Activated naive CD8-positive, alpha-beta T cell treated with anti-CD3 and anti-CD28 coated beads, Interleukin-2, amount 10 ng/mL, durations not matched to agents 7 days and 5 days (primary cell): ENCODE measurements around the gene CCDC183. TPM values are rescaled to one million over a fixed set of nuclear protein-coding genes. Genes with fewer than 3 reads are reported as not detected.
"Not testable (repeated sequence)": the region's sequence is repeated elsewhere in the genome, so short reads cannot be mapped to it uniquely, and the experiment has no call there.

Experiments used
- ATAC-seq: fragments of 150-1000 bp; cut with Tn5 transposase; one replicate; pipeline ENCODE4 v1.10.0; 2021; ENCODE audit warnings: low read depth, moderate library complexity
- POLR2A ChIA-PET: fragments of 350-600 bp; sonication (Branson Sonifier 250); formaldehyde crosslinking; loops from one replicate; lab custom pipeline; 2021; ENCODE audit warnings: antibody characterized with exemption; lab: Charles Lee
- DNase-seq: peaks from one replicate; pipeline ENCODE4 v3.0.0; 2021
- H3K27ac Mint-ChIP-seq: one replicate; pipeline ENCODE4 v1.8.0; 2022; ENCODE audit warnings: mild to moderate bottlenecking, mixed read lengths
- H3K27me3 Mint-ChIP-seq: one replicate; pipeline ENCODE4 v1.8.0; 2022; ENCODE audit warnings: mild to moderate bottlenecking, moderate library complexity, mixed read lengths
- H3K36me3 Mint-ChIP-seq: one replicate; pipeline ENCODE4 v1.8.0; 2021; ENCODE audit warnings: mild to moderate bottlenecking, mixed read lengths
- H3K4me1 Mint-ChIP-seq: one replicate; pipeline ENCODE4 v1.8.0; 2021; ENCODE audit warnings: mixed read lengths
- H3K4me3 Mint-ChIP-seq: one replicate; pipeline ENCODE4 v1.8.0; 2022; ENCODE audit warnings: mild to moderate bottlenecking, moderate library complexity, mixed read lengths
- H3K9me3 Mint-ChIP-seq: one replicate; pipeline ENCODE4 v1.8.0; 2021; ENCODE audit warnings: mixed read lengths
- total RNA-seq, 2 experiments: library from RNA; stranded (reverse); gene quantifications; one replicate each; pipeline ENCODE4 v1.2.3, GENCODE V29; 2021

Gene CCDC183
- total RNA-seq, 2 experiments from 2014 or later: 1.7 to 2.2 TPM

DNA sequence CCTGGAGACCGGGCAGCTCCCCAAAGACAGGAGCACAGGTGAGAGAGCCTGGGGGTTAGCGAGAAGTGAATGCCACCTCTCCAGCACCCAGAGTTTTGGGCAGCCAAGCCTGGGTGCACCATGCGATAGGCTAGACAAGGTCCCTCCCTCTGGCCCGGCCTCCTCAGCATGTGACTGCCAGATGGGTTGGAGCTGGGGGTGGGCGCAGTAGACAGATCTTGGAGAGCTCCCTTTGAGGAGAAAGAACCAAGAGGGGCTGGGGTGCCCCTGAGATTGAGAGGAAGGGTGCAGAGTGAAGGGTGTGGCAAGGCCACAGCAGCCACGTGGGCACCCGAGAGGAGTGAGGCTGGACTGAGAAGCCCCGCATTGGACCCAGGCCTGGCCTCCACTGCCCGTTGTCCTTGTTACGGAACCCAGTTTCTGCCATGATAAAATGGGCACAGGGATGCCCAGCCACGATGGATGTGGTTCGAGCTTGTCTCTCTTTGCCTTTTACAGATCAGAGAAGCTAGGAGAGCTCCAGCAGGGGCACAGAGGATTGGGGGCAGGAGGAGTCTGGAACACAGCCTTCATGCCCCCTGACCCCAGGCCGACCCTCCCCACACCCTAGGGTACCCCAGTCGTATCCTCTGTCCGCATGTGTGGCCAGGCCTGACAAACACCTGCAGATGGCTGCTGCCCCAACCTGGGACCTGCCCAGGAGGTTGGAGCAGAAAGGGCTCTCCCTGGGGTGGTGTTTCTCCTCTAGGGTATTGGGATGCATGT is 3.6 kb upstream of the CCDC183 start:
- POLR2A ChIA-PET: interaction anchor here (0.6 to 1.1 kb wide), 3 partner anchors 15 to 299 kb away, joined by 4 read pairs; partner anchors contain the start of gene RABL6
- Mint-ChIP-seq H3K4me1 (peaks cover 25% of the 10 kb centered on the region), H3K27ac (peak overlapping the region; percentile 83), H3K4me3 (peak overlapping the region; percentile 82), H3K27me3 (peaks cover 19% of the 10 kb centered on the region), H3K36me3 (no peaks in the 10 kb centered on the region), H3K9me3 (no peaks in the 10 kb centered on the region)
- ATAC-seq (no peak), DNase-seq (no peak)

DNA sequence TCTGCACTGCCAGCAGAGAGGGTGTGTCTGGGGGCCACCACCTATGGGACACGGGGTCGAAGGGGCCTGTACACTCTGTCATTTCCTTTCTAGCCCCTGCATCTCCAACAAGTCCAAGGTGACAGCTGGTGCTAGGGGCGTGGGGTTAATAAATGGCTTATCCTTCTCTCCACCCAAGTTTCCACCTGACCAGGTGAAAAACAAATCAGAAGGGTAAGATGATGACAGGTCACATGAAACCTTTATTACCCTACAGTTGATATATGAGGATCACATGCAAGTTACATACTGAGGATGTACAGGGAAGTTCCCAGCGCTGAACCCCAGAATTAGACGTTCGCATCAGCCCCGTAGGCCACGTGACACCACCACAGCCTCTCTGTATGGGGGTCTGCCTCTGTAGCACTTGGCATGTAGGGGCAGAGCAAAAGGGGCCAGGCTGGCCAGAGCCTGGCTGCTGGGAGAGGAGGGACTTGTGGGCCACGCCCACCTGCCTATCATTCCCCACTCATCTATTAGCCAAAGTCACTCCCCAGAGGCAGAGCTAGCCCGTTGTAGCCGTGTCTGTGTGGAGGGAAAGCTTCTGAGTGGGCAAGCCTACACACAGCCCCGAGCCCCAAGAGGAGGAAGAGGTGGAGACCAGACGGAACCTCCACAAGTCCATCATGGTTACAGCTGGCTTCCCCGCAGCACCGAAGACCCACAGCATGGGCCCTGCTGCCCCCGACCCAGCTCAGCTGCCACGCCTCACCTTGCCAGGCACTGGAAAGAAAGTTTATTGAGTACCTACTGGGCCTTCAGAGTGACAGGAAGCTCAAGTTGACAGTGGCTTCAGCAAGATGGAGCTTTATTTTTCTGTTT is 2.8 kb upstream of the CCDC183 start:
- Mint-ChIP-seq H3K9me3 (no peaks in the 10 kb centered on the region), H3K4me3 (no peak overlapping the region), H3K27ac (no peak overlapping the region), H3K27me3 (peaks cover 23% of the 10 kb centered on the region), H3K36me3 (no peaks in the 10 kb centered on the region), H3K4me1 (peaks cover 18% of the 10 kb centered on the region)
- ATAC-seq: no peak
- DNase-seq: no peak
- POLR2A ChIA-PET: interaction anchor here (0.6 to 1.4 kb wide), 3 partner anchors 14 to 89 kb away, joined by 4 to 6 read pairs (median 4); partner anchors contain the start of gene RABL6

- no peak for ATAC-seq
- POLR2A ChIA-PET: interaction anchor here (1.4 kb wide), 1 partner anchor 13 kb away, joined by 6 read pairs; the partner anchor contains the start of gene RABL6
- Mint-ChIP-seq H3K9me3 (no peaks in the 10 kb centered on the region), H3K4me1 (peaks cover 15% of the 10 kb centered on the region), H3K4me3 (no peak overlapping the region), H3K27me3 (peaks cover 23% of the 10 kb centered on the region), H3K36me3 (no peaks in the 10 kb centered on the region), H3K27ac (no peak overlapping the region)
- DNase-seq: no peak
Measured at GRCh38 chr9:136794281-136794999, 1.7 kb upstream of the CCDC183 start.

DNA sequence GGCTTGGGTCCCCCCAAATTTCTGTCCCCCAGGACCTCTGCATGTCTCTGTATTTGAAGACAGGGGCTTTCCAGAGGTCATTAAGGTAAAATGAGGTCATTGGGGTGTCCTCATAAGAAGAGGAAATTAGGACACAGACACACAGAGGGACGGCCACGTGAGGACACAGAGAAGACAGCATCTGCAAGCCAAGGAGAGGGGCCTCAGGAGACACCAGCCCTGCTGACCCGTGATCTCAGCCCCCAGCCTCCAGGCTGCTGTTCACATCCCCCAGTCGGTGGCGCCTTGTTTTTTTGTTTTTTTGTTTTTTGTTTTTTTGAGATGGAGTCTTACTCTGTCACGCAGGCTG is 1.2 kb upstream of the CCDC183 start:
- Mint-ChIP-seq H3K27ac (no peak overlapping the region), H3K4me3 (no peak overlapping the region), H3K4me1 (peaks cover 15% of the 10 kb centered on the region), H3K27me3 (peaks cover 23% of the 10 kb centered on the region), H3K9me3 (no peaks in the 10 kb centered on the region), H3K36me3 (no peaks in the 10 kb centered on the region)
- POLR2A ChIA-PET: no interaction called here
- no peak for DNase-seq
- ATAC-seq: no peak

DNA sequence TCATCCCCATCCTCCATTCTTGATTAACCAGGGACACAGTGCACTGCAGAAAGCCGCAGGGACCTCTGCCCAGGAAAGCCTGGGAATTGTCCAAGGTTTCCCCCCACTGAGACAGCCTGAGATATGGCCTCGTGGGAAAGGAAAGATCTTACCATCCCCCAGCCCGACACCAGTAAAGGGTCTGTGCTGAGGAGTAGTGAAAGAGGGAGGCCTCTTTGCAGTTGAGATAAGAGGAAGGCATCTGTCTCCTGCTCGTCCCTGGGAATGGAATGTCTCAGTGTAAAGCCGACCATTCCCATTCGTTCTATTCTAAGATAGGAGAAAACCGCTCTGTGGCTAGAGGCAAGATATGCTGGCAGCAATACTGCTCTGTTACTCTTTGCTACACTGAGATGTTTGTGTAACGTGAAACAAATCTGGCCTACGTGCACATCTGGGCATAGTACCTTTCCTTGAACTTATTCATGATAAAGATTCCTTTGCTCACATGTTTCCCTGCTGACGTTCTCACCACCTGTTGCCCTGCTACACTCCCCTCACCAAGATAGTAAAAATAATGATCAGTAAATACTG is 723 bp downstream of the CCDC183 start:
- peaks cover 35% of the 10 kb centered on the region for H3K27me3 Mint-ChIP-seq
- not testable (repeated sequence) for H3K4me3 Mint-ChIP-seq, H3K9me3 Mint-ChIP-seq

GRCh38 chr9:136798708-136799078 is 2.6 kb downstream of the CCDC183 start:
- H3K27ac Mint-ChIP-seq: no peak overlapping the region
- H3K9me3 Mint-ChIP-seq: no peaks in the 10 kb centered on the region
- peaks cover 36% of the 10 kb centered on the region for H3K27me3 Mint-ChIP-seq
- H3K4me1 Mint-ChIP-seq: peaks cover 13% of the 10 kb centered on the region
- DNase-seq: no peak
- ATAC-seq: no peak
- no peaks in the 10 kb centered on the region for H3K36me3 Mint-ChIP-seq
- POLR2A ChIA-PET: interaction anchor here (3.0 kb wide), 1 partner anchor 9 kb away, joined by 14 read pairs; the partner anchor contains the start of gene RABL6
- H3K4me3 Mint-ChIP-seq: no peak overlapping the region

More for the DNA sequence above, 723 bp downstream of the CCDC183 start:
- DNase-seq, H3K36me3 Mint-ChIP-seq, H3K27ac Mint-ChIP-seq, ATAC-seq: not testable (repeated sequence)
- POLR2A ChIA-PET: interaction anchor here (0.7 to 1.3 kb wide), 2 partner anchors 11 to 270 kb away, joined by 3 to 4 read pairs; partner anchors contain the start of gene RABL6
- H3K4me1 Mint-ChIP-seq: peaks cover 19% of the 10 kb centered on the region

- Mint-ChIP-seq H3K9me3 (no peaks in the 10 kb centered on the region), H3K36me3 (no peaks in the 10 kb centered on the region), H3K27ac (no peak overlapping the region), H3K4me1 (peaks cover 13% of the 10 kb centered on the region), H3K27me3 (peaks cover 36% of the 10 kb centered on the region), H3K4me3 (peak overlapping the region; percentile 22)
- no peak for ATAC-seq
- DNase-seq: no peak
- POLR2A ChIA-PET: interaction anchor here (0.6 to 3.0 kb wide), 2 partner anchors 9 to 320 kb away, joined by 4 to 14 read pairs; partner anchors contain the start of gene RABL6
Measured at GRCh38 chr9:136799079-136799853, 3.1 kb downstream of the CCDC183 start.

DNA sequence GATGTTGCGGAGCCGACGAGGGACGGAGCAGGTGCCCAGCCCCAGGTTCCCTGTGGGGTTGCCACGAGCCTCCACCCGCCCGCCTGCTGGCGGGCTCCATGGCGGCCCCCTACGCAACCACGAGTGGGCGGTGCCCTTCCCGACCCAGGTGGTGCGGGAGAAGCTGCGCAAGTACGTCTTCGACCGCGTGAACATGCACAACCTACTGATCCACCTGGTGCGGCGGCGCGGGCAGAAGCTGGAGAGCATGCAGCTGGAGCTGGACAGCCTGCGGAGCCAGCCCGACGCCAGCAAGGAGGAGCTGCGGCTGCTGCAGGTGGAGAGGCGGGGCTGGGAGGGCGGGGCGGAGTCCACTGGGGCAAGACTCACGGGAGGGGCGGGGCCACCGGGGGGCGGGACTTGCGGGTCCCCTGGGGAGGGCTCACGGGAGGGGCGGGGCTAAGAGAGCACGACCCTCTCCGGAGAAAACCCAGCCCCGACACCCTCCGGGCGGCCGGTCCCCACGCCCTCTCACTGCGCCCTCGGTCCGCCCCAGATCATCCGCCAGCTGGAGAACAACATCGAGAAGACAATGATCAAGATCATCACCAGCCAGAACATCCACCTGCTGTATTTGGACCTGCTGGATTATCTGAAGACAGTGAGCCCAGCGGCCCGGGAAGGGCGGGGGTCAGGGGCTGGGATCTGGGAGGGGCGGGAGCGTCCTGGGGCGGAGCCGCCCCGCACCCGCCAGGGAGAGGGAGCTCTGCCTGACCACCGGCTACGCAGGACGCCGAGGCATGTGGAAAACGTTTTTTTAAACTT is 3.9 kb downstream of the CCDC183 start:
- Mint-ChIP-seq H3K27me3 (peaks cover 36% of the 10 kb centered on the region), H3K4me3 (peak overlapping the region; percentile 90), H3K36me3 (no peaks in the 10 kb centered on the region), H3K4me1 (peaks cover 13% of the 10 kb centered on the region), H3K9me3 (no peaks in the 10 kb centered on the region), H3K27ac (peak overlapping the region; percentile 65)
- ATAC-seq: peak; percentile 57
- POLR2A ChIA-PET: interaction anchor here (3.0 kb wide), 1 partner anchor 8 kb away, joined by 14 read pairs; the partner anchor contains the start of gene RABL6
- DNase-seq: peak; percentile 85

DNA sequence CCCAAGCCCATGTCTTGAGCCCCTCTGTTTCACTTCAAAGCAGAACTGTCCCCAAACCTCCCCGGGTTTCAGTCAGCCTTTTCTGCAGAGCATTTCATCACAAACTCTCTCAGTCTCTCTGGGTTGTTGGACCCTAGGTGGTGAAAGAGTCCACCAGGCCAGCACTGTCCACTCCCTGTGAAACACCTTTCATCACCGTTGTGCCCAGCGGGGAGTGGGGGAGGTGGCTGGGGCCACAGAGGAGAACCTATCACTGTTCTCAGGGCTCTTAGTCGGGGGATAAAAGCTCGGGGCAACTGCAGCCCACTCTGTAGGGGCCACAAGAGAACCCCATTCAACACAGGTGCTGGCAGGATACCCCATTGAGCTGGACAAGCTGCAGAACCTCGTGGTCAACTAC is 6.2 kb downstream of the CCDC183 start:
- H3K9me3 Mint-ChIP-seq: no peaks in the 10 kb centered on the region
- DNase-seq (no peak), ATAC-seq (no peak)
- POLR2A ChIA-PET: no interaction called here
- no peak overlapping the region for H3K27ac Mint-ChIP-seq
- H3K27me3 Mint-ChIP-seq: peaks cover 19% of the 10 kb centered on the region
- H3K36me3 Mint-ChIP-seq: peaks cover 4% of the 10 kb centered on the region
- H3K4me1 Mint-ChIP-seq: peaks cover 15% of the 10 kb centered on the region
- H3K4me3 Mint-ChIP-seq: no peak overlapping the region

DNA sequence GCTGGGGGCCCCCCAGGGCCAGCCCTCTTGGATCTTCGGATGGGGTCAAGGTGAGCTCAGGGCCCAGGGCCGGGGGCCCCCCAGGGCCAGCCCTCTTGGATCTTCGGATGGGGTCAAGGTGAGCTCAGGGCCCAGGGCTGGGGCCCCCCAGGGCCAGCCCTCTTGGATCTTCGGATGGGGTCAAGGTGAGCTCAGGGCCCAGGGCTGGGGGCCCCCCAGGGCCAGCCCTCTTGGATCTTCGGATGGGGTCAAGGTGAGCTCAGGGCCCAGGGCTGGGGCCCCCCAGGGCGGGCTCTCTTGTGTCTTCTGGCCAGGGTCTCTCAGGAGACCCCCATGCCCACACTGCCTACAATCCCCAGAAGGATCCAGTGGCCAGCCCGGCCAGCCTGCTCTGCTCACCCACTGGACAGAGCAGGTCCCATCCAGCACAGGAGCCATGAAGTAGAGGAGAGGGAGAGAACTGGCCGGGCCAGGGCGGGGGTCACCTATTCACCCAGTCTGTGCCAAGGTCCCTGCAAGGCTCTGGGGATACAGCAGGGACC is 6.9 kb downstream of the CCDC183 start:
- Mint-ChIP-seq H3K4me1 (peaks cover 15% of the 10 kb centered on the region), H3K27me3 (peaks cover 14% of the 10 kb centered on the region)
- H3K4me3 Mint-ChIP-seq, H3K9me3 Mint-ChIP-seq, DNase-seq, H3K27ac Mint-ChIP-seq, H3K36me3 Mint-ChIP-seq, POLR2A ChIA-PET, ATAC-seq: not testable (repeated sequence)
